KBM-7 (cell line): ENCODE measurements around the gene IQCH.
"Not testable (repeated sequence)": the region's sequence is repeated elsewhere in the genome, so short reads cannot be mapped to it uniquely, and the experiment has no call there.

Experiments used
- DNase-seq: peaks from one replicate; pipeline ENCODE4 v3.0.0-alpha.2; 2015
- in situ Hi-C: fragments of 300-500 bp; cut with MboI; formaldehyde crosslinking; loops from 2 replicates; pipeline ENCODE4 v1.14.3; 2020; ENCODE audit warnings: low sequenced_read_pairs, low pct_unique_long_range_greater_than_20kb, mixed read lengths

Gene IQCH

DNA sequence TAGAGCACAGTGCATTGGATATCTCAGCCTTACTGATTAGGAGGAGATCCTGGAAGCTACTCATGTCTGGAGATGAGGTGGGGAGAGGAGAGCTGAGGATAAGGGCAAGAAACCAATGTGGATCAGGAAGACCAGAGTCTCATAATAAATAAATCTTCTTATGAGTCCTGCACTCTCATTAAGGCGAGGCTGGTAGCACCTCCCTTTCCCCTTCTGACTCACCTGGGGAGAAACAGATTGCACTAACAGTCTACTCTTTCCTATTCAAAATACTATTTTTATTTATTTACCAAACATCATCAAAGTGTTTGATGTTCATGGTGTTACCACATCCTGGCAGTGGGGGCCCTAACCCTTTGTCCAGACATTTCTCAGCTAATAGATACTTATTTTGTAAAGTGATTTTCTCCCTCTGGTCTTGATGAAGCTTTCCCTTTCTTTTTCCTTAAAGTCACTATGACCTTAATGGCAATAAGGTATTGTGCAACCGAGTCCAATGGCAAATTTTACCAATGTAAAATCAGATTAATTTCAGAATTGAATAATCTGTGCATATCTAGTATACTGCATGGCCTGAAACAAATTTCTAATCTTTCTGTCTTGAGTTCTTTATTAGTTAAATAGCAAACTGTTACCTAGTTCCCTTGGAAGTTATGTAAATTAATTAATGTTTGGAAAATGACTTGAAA lies 81.1 kb downstream of the IQCH start:
- no peak for DNase-seq
- in situ Hi-C loops: no loop called here

GRCh38 chr15:67340630-67341029 lies 86.0 kb downstream of the IQCH start:
- in situ Hi-C loops: no loop called here
- DNase-seq: no peak

DNA sequence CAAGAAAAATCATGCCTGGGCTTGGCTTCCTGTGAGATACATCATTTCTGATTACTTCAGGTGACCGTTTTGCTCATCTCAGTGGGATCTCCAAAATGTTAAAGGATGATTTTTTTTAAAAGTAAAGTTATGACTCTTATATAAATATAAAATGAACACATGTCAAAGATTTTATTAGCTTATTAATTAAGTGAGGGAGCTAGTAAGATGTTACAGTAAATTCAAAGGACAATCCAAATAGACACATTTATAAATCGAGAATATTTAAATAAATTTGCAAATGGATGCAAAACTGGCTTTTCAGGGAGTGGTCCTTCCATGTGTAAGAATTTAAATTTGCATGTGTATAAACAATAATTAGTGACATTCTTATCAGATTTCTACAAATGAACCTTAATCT lies 87.0 kb downstream of the IQCH start:
- in situ Hi-C loops: no loop called here
- DNase-seq: no peak

DNA sequence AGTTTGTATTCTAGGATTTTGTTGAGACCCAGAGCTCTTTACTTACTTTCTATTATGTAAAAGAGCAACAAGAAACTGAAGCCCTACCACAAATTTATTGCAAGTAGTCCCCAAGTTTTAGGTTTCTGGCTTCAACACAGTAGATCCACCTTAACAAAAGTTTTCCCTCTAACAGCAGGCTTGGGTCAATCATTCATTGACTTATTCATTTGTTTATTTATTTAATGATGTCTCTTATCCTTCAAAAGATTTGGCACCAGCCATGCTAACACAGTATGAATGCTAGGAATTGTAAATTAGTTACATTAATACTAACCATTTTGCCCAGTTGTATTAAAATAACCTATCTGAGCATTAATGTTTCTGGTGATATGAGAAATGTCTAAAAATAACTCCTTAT lies 88.6 kb downstream of the IQCH start:
- in situ Hi-C loops: no loop called here

DNA sequence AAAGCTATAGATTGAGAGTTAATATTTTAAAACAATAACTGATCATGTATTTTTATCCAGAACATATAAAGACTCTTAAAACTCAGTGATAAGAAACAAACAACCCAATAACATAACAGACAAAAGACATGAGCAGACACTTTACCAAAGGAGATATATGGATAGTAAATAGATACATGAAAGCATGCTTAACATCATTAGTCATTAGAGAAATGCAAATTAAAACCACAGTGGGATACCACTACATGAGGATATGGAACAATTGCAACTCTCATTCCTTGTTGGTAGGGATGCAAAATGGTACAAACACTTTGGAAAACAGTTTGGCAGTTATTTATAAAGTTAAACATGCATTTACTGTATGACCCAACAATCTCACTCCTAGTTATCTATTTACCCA lies 95.0 kb downstream of the IQCH start:
- in situ Hi-C loops: no loop called here
- no peak for DNase-seq

More for the DNA sequence above, 88.6 kb downstream of the IQCH start:
- DNase-seq: no peak

DNA sequence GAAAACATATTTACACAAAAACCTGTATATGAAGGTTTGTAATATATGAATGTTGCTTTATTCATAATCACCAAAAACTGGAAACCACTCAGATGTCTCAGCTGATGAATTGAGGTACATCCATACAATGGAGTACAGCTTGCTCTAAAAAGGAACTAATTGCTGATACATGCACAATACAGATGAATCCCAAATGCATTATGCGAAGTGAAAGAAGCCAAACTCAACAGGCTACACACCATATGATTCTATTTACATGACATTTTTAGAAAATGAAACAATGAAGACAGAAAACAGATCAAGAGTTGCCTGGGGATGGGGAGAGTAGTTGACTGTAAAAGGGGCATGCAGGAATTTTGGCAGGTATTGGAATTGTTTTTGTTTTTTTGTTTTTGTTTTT lies 95.5 kb downstream of the IQCH start:
- no peak for DNase-seq
- in situ Hi-C loops: no loop called here

- DNase-seq: no peak
- in situ Hi-C loops: no loop called here
Measured at GRCh38 chr15:67358391-67358790, 103.8 kb downstream of the IQCH start.

DNA sequence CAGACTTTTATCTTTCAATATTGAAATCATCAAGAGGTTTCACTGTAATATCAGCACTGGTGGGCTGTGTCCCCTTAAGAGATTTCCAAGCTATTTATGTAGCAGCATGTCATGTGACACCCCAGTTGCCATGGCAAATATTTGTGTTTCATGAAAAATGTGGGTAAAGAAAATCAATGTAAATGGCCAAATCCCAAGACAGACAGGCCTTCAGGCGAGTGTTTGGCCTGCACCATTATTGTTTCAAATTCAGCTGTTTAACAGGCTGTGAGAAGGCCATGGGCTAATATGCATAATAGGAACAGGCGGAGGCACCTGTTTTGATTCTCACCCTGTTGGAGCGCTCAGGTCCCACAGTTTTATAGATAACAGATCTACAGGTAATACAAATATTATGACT lies 104.2 kb downstream of the IQCH start:
- in situ Hi-C loops: no loop called here
- DNase-seq: no peak

- in situ Hi-C loops: no loop called here
- no peak for DNase-seq
Measured at GRCh38 chr15:67359431-67360079, 105.0 kb downstream of the IQCH start.

GRCh38 chr15:67361100-67361499 lies 106.5 kb downstream of the IQCH start:
- no peak for DNase-seq
- in situ Hi-C loops: no loop called here

DNA sequence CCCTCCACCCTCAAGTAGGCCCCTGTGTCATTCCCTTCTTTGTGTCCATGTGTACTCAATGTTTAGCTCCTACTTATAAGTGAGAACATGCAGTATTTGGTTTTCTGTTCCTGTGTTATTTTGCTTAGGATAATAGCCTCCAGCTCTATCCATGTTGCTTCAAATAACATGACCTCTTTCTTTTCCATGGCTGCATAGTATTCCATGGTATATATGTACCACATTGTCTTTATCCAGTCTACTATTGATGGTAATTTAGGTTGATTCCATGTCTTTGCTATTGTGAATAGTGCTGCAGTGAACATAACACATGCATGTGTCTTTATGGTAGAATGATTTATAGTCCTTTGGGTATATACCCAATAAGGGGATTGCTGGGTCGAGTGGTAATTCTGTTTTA lies 109.1 kb downstream of the IQCH start:
- DNase-seq, in situ Hi-C loops: not testable (repeated sequence)

GRCh38 chr15:67365994-67366393 lies 111.4 kb downstream of the IQCH start:
- in situ Hi-C loops: no loop called here
- DNase-seq: no peak

- no peak for DNase-seq
- in situ Hi-C loops: no loop called here
Measured at GRCh38 chr15:67366904-67367303, 112.3 kb downstream of the IQCH start.

DNA sequence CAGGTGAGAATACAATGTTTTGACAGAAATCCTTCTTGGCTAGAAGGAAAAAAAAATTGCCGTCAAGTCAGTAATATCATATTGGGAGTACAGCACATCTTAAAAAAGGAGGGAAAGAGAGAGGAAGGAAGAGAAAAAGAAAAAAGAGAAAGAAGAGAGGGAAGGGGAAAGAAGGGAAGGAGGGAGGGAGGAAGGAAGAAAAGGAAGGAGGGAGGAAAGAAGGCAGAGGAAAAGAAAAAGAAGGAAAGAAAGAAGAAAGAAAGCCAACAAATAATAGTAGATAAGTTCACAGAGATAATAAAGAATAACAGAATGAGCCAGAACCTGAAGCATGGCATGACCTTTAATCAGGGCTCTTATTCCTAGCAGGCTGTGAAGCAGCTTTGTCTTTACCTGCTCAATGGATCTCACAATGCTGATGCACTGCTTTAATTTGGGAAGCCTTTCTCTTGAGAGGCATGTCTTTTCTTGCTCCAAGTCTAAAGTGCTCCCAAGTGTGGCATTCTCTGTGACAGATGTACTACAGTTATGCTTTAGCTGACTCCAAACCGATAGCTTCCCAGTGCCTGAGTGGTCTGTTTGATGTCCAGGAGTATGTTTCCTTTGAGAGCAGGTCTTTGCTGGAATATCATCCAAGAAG lies 114.9 kb downstream of the IQCH start:
- in situ Hi-C loops: no loop called here
- no peak for DNase-seq

GRCh38 chr15:67370206-67370954 lies 115.8 kb downstream of the IQCH start:
- in situ Hi-C loops: no loop called here
- DNase-seq: no peak

DNA sequence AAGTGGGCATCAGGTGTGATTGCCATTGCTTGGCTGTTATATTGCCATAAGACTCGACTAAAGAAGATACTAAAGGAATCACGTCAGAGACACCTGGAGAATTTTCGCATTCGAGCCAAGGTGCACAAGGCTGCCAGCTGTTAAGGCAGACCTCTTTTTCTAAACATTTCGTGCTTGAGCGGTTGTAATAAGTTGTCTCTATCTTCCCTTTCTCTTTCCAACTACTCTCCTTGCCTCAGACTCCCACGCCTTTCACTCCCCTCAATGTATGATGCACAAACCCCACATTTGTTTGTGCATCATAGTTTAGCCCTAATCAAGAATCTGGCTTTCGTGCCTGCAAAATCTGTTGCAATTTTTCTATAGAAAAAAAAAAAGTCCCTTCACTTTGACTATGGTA lies 118.0 kb downstream of the IQCH start:
- no peak for DNase-seq
- in situ Hi-C loops: no loop called here

- DNase-seq: no peak
- in situ Hi-C loops: no loop called here
Measured at GRCh38 chr15:67372986-67373675, 118.5 kb downstream of the IQCH start.

- in situ Hi-C loops: no loop called here
- no peak for DNase-seq
Measured at GRCh38 chr15:67373971-67374370, 119.4 kb downstream of the IQCH start.

DNA sequence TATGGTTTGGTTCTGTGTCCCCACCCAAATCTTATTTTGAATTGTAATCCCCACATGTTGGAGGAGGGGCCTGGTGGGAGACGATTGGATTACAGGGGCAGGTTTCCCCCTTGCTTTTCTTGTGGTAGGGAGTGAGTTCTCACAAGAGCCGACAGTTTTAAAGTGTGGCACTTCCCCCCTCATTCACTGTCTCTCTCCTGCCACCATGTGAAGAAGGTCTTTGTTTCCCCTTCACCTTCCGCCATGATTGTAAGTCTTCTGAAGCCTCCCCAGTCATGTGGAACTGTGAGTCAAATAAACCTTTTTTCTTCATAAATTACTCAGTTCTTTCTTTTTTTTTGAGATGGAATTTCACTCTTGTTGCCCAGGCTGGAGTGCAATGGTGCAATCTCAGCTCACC lies 124.9 kb downstream of the IQCH start:
- no peak for DNase-seq
- in situ Hi-C loops: no loop called here
